Neuronal stem cell (in vitro differentiated cells): ENCODE data around the gene CD44.

Experiments
- DNase-seq: peaks from one replicate; pipeline ENCODE4 v3.0.0-alpha.2; 2013; ENCODE audit warnings: low spot score
- H2AFZ ChIP-seq: one replicate; pipeline ENCODE4 v1.6.1; 2013; ENCODE audit warnings: mild to moderate bottlenecking, low read length, inconsistent platforms
- H2AK5ac ChIP-seq: 2 replicates; pipeline ENCODE4 v1.6.1; 2013; ENCODE audit warnings: low read depth, mild to moderate bottlenecking, inconsistent platforms, low read length, moderate library complexity, mixed read lengths
- H2BK120ac ChIP-seq: 2 replicates; pipeline ENCODE4 v1.6.1; 2013; ENCODE audit warnings: low read depth, mild to moderate bottlenecking, inconsistent platforms, low read length, moderate library complexity, mixed read lengths
- H2BK12ac ChIP-seq: one replicate; pipeline ENCODE4 v1.6.1; 2013; ENCODE audit warnings: low read length, inconsistent platforms
- H2BK15ac ChIP-seq: 2 replicates; pipeline ENCODE4 v1.6.1; 2013; ENCODE audit warnings: mild to moderate bottlenecking, low read length, inconsistent platforms, mixed read lengths
- H2BK5ac ChIP-seq: one replicate; pipeline ENCODE4 v1.6.1; 2013; ENCODE audit warnings: inconsistent platforms, mild to moderate bottlenecking, low read length, moderate library complexity
- H3K14ac ChIP-seq: one replicate; pipeline ENCODE4 v1.6.1; 2013; ENCODE audit warnings: low read length, inconsistent platforms
- H3K18ac ChIP-seq: 2 replicates; pipeline ENCODE4 v1.6.1; 2013; ENCODE audit warnings: low read length, inconsistent platforms
- H3K23ac ChIP-seq: 2 replicates; pipeline ENCODE4 v1.6.1; 2013; ENCODE audit warnings: low read depth, mild to moderate bottlenecking, mixed read lengths, low read length, inconsistent platforms; ENCODE audit not compliant: poor library complexity
- H3K27ac ChIP-seq: replicated peaks from 3 replicates; pipeline ENCODE4 v1.5.1; 2013; ENCODE audit warnings: low read length, inconsistent platforms
- H3K27me3 ChIP-seq, 3 experiments: 2 replicates each; pipeline ENCODE4 v1.6.1; 2013; ENCODE audit warnings: low read length in 3 of 3, mild to moderate bottlenecking in 2 of 3, inconsistent platforms in 1 of 3, low read depth in 1 of 3, mixed read lengths in 1 of 3, moderate library complexity in 1 of 3; ENCODE audit not compliant: control insufficient read depth in 3 of 3, insufficient read depth in 3 of 3
- H3K36me3 ChIP-seq, 2 donors: replicated peaks in 1 of 2; 2 replicates each; pipeline ENCODE4 v1.6.1; 2013; ENCODE audit warnings: low read length in 2 of 2; ENCODE audit not compliant: control insufficient read depth in 2 of 2, insufficient read depth in 2 of 2
- H3K4ac ChIP-seq: 2 replicates; pipeline ENCODE4 v1.6.1; 2013; ENCODE audit warnings: inconsistent platforms, mild to moderate bottlenecking, low read length, moderate library complexity
- H3K4me1 ChIP-seq, 2 donors: 1 replicate in 1 of 2; 2 replicates in 1 of 2; pipeline ENCODE4 v1.6.1; 2013; ENCODE audit warnings: low read length in 2 of 2, low read depth in 1 of 2; ENCODE audit not compliant: control insufficient read depth in 2 of 2, insufficient read depth in 1 of 2
- H3K4me2 ChIP-seq: one replicate; pipeline ENCODE4 v1.6.1; 2013; ENCODE audit warnings: mild to moderate bottlenecking, low read length, inconsistent platforms; ENCODE audit not compliant: insufficient read depth, poor library complexity, severe bottlenecking
- H3K4me3 ChIP-seq, 2 donors: 2 replicates each; pipeline ENCODE4 v1.5.1; 2013; ENCODE audit warnings: low read length in 2 of 2, mild to moderate bottlenecking in 2 of 2, inconsistent platforms in 1 of 2, moderate library complexity in 1 of 2
- H3K79me1 ChIP-seq: one replicate; pipeline ENCODE4 v1.6.1; 2013; ENCODE audit warnings: low read depth, mild to moderate bottlenecking, inconsistent platforms, low read length, moderate library complexity
- H3K9ac ChIP-seq: one replicate; pipeline ENCODE4 v1.6.1; 2013; ENCODE audit warnings: mild to moderate bottlenecking, low read depth, low read length, inconsistent platforms; ENCODE audit not compliant: poor library complexity
- H3K9me3 ChIP-seq, 2 donors: replicated peaks in 1 of 2; 2 replicates each; pipeline versions ENCODE3 to v1.6.1; 2013; ENCODE audit warnings: low read length in 2 of 2, mild to moderate bottlenecking in 2 of 2, inconsistent platforms in 1 of 2, low read depth in 1 of 2, mixed read lengths in 1 of 2, moderate library complexity in 1 of 2; ENCODE audit not compliant: control insufficient read depth in 2 of 2, insufficient read depth in 1 of 2
- H4K8ac ChIP-seq: one replicate; pipeline ENCODE4 v1.6.1; 2013; ENCODE audit warnings: low read depth, mild to moderate bottlenecking, inconsistent platforms, low read length, moderate library complexity
- H4K91ac ChIP-seq: one replicate; pipeline ENCODE4 v1.6.1; 2013; ENCODE audit warnings: low read length, low read depth, mild to moderate bottlenecking, inconsistent platforms; ENCODE audit not compliant: poor library complexity
- WGBS, 2 donors: extraction: QIAGEN DNeasy Blood & Tissue Kit; methylation state at CpG; one replicate each; pipeline ENCODE4 v1.1.7; 2013; ENCODE audit warnings: missing lambda C conversion rate in 2 of 2, mixed read lengths in 1 of 2; ENCODE audit not compliant: insufficient read length in 2 of 2, insufficient replicate concordance in 1 of 2; ENCODE audit errors: extremely low coverage in 2 of 2; 5-methylcytosine and 5-hydroxymethylcytosine counted together

Gene CD44

DNA sequence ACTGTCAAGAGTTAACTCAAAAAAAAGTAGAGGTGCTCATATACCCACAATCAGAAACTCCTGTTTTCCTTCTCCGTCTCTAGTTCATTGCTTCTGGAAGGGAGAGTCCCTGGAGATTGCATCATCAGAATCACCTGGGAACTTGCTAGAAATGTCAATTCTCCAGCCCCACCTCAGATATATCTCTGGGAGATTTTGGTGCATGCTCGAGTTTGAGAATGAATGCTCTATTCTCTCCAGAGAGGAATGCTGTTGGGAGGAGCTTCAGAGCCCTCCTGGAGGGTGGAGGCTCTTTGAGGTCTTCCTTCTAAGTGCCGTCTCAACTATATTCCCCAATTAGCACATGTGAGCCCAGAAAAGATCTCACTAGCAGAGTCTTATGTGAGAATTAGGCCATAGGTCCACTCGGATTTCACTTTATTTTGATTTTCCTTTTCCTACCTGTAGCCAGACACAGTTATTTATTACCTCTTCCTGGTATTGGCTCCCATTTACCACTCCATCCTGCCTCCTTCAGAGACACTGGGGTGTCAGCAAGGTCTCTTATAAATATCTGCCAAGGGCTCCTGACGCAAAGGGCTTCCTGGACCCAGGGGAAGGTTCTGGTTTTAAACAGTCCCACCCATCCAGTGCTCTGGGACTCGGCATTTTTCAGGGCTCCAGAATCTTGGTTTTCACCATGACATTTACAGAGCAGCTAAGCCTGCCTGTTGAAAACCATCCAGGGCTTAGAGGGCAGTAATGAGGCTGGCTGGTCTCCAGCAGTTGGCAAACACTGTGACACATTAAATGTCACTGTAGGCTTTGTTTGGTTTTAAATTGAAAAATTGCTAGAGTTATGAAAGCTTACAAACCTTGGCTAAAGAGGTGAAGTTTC, 136.2 kb downstream of the CD44 start:
- Histone ChIP-seq H4K91ac (no peak overlapping the region), H2BK120ac (no peak overlapping the region), H4K8ac (no peak overlapping the region), H3K36me3 (no peaks in the 10 kb centered on the region), H3K9me3 (no peaks in the 10 kb centered on the region), H2BK5ac (no peak overlapping the region), H3K4me3 (no peak overlapping the region), H3K18ac (no peak overlapping the region), H2BK15ac (no peak overlapping the region), H2BK12ac (no peak overlapping the region), H2AFZ (no peak overlapping the region), H3K27ac (no peak overlapping the region), H3K4me1 (no peaks in the 10 kb centered on the region), H3K9ac (no peak overlapping the region), H3K4me2 (no peak overlapping the region), H2AK5ac (no peak overlapping the region), H3K79me1 (no peaks in the 10 kb centered on the region), H3K14ac (no peak overlapping the region), H3K27me3 (no peaks in the 10 kb centered on the region), H3K23ac (no peak overlapping the region), H3K4ac (no peak overlapping the region)
- WGBS, 2 donors = no CpG with 5 or more reads among the region's 6 CpGs
- no peak for DNase-seq

- H3K4me3 ChIP-seq = no peak overlapping the region
- H3K27ac ChIP-seq = no peak overlapping the region
These were observed 136.8 kb downstream of the CD44 start for GRCh38 chr11:35275786-35276170.

DNA sequence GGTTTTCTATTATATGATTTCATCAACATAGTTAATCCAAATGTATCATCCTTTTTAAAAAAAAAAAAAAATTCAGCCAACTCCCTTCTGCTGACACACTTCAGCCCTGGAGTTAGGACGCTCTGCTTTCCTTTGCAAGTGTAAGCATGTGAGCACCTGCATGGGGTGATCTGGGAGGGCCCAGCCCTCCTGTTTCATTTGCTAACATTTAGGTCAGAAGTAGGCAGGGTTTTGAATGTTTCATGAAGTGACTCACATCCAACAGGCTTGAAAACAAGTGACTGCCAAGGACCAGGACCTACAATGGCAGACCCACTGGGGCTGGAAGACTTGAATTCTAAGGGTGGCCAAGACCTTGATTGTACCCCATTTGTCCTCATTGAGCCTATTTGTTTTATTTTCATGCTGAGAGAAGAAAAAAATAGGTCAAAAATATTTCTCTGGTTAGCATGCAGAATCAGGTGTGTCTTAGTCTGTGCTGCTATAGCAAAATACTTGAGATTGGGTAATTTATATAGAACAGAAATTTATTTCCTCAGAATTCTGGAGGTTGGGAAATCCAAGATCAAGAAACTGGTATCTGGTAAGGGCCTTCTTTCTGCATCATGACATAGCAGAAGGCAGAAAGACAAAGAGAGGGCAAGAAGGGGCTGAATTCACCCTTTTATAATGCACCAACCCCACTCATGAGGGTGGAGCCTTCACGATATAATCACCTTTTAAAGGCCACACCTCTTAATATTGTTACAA, 137.6 kb downstream of the CD44 start:
- Histone ChIP-seq H2AFZ (no peak overlapping the region), H3K18ac (no peak overlapping the region), H3K4me2 (no peak overlapping the region), H2AK5ac (no peak overlapping the region), H2BK120ac (no peak overlapping the region), H3K23ac (no peak overlapping the region), H3K4me3 (no peak overlapping the region), H3K27me3 (no peaks in the 10 kb centered on the region), H4K91ac (no peak overlapping the region), H2BK15ac (no peak overlapping the region), H3K36me3 (no peaks in the 10 kb centered on the region), H3K4ac (no peak overlapping the region), H3K9me3 (no peaks in the 10 kb centered on the region), H3K9ac (no peak overlapping the region), H3K4me1 (no peaks in the 10 kb centered on the region), H3K27ac (no peak overlapping the region), H2BK5ac (no peak overlapping the region), H3K14ac (no peak overlapping the region), H4K8ac (no peak overlapping the region), H3K79me1 (no peaks in the 10 kb centered on the region), H2BK12ac (no peak overlapping the region)
- DNase-seq = no peak
- no CpG with 5 or more reads among the region's 2 CpGs for WGBS, 2 donors

More at GRCh38 chr11:35275786-35276170, 136.8 kb downstream of the CD44 start:
- Histone ChIP-seq H3K23ac (no peak overlapping the region), H3K9ac (no peak overlapping the region), H2BK12ac (no peak overlapping the region), H3K4me1 (no peaks in the 10 kb centered on the region), H2BK15ac (no peak overlapping the region), H2AK5ac (no peak overlapping the region), H3K9me3 (no peaks in the 10 kb centered on the region), H2BK5ac (no peak overlapping the region), H3K27me3 (no peaks in the 10 kb centered on the region), H3K36me3 (no peaks in the 10 kb centered on the region), H3K14ac (no peak overlapping the region), H3K4me2 (no peak overlapping the region), H4K8ac (no peak overlapping the region), H3K18ac (no peak overlapping the region), H2AFZ (no peak overlapping the region), H4K91ac (no peak overlapping the region), H3K4ac (no peak overlapping the region), H2BK120ac (no peak overlapping the region), H3K79me1 (no peaks in the 10 kb centered on the region)
- DNase-seq = no peak
- no CpG with 5 or more reads among the region's 1 CpG for WGBS, 2 donors

- Histone ChIP-seq H3K27me3 (no peaks in the 10 kb centered on the region), H3K9ac (no peak overlapping the region), H4K8ac (no peak overlapping the region), H3K14ac (no peak overlapping the region), H3K36me3 (no peaks in the 10 kb centered on the region), H2BK12ac (no peak overlapping the region), H2AK5ac (no peak overlapping the region), H3K79me1 (no peaks in the 10 kb centered on the region), H3K4ac (no peak overlapping the region), H2AFZ (no peak overlapping the region), H2BK120ac (no peak overlapping the region), H3K4me3 (no peak overlapping the region), H3K4me1 (no peaks in the 10 kb centered on the region), H3K23ac (no peak overlapping the region), H3K9me3 (no peaks in the 10 kb centered on the region), H4K91ac (no peak overlapping the region), H3K27ac (no peak overlapping the region), H3K18ac (no peak overlapping the region), H3K4me2 (no peak overlapping the region), H2BK15ac (no peak overlapping the region), H2BK5ac (no peak overlapping the region)
- DNase-seq = no peak
- WGBS, 2 donors = no CpG with 5 or more reads among the region's 2 CpGs
These were observed 138.9 kb downstream of the CD44 start for GRCh38 chr11:35277827-35278226.
